Epithelial cell of esophagus (primary cell): ENCODE results near the gene ITGA1.
"Not testable (repeated sequence)": the region's sequence is repeated elsewhere in the genome, so short reads cannot be mapped to it uniquely, and the experiment has no call there.

Source experiments
- DNase-seq: peaks from one replicate; pipeline ENCODE4 v3.0.0; 2010; ENCODE audit warnings: low read depth
- H3K4me3 ChIP-seq: 2 replicates; pipeline ENCODE4 v1.5.1; 2011; ENCODE audit warnings: mild to moderate bottlenecking, low read length, control low read depth
- TF ChIP-seq, protein P1 (sequence below): IDR thresholded peaks from 2 replicates; pipeline ENCODE4 v1.5.1; 2011; ENCODE audit warnings: low read depth, mild to moderate bottlenecking, low read length, control low read depth, inconsistent platforms; ENCODE audit not compliant: insufficient read depth; ENCODE audit errors: missing control alignments

ITGA1 gene

GRCh38 chr5:52842111-52842510, 54.4 kb downstream of the ITGA1 start:
- no peak for DNase-seq
- TF ChIP-seq, protein P1, sequence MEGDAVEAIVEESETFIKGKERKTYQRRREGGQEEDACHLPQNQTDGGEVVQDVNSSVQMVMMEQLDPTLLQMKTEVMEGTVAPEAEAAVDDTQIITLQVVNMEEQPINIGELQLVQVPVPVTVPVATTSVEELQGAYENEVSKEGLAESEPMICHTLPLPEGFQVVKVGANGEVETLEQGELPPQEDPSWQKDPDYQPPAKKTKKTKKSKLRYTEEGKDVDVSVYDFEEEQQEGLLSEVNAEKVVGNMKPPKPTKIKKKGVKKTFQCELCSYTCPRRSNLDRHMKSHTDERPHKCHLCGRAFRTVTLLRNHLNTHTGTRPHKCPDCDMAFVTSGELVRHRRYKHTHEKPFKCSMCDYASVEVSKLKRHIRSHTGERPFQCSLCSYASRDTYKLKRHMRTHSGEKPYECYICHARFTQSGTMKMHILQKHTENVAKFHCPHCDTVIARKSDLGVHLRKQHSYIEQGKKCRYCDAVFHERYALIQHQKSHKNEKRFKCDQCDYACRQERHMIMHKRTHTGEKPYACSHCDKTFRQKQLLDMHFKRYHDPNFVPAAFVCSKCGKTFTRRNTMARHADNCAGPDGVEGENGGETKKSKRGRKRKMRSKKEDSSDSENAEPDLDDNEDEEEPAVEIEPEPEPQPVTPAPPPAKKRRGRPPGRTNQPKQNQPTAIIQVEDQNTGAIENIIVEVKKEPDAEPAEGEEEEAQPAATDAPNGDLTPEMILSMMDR = no peak
- H3K4me3 ChIP-seq = no peak overlapping the region

- no peak for DNase-seq
- TF ChIP-seq, protein P1 = no peak
These were observed 57.2 kb downstream of the ITGA1 start for GRCh38 chr5:52844885-52845284.

GRCh38 chr5:52846182-52846842, 58.6 kb downstream of the ITGA1 start:
- TF ChIP-seq, protein P1 = no peak
- H3K4me3 ChIP-seq = no peak overlapping the region
- no peak for DNase-seq

More at GRCh38 chr5:52844885-52845284, 57.2 kb downstream of the ITGA1 start:
- no peak overlapping the region for H3K4me3 ChIP-seq

DNA sequence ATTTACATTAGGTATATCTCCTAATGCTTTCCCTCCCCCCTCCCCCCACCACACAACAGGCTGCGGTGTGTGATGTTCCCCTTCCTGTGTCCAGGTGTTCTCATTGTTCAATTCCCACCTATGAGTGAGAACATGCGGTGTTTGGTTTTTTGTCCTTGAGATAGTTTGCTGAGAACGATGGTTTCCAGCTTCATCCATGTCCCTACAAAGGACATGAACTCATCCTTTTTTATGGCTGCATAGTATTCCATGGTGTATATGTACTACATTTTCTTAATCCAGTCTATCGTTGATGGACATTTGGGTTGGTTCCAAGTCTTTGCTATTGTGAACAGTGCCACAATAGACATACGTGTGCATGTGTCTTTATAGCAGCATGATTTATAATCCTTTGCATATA, 61.0 kb downstream of the ITGA1 start:
- not testable (repeated sequence) for H3K4me3 ChIP-seq

DNA sequence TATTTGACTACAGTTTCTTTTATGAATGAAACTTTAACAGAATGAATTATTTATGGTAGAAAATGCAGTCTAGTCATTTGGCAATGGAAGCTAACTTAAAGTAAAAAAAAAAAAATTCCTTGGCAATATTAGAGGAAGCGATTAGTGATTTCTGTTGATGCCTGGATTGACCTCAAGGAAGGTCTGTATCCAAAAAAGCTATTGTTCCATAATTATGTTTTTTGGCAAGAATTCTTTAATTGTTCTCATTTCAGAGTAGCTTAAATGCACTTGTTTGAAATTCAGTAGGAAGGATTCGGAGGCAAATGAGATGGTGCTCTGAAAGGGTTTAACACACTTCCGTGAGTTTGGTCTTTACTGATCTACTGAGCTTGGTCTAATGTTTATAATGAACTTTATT, 61.8 kb downstream of the ITGA1 start:
- DNase-seq = no peak
- no peak overlapping the region for H3K4me3 ChIP-seq
- TF ChIP-seq, protein P1 = no peak

More for the DNA sequence above, 61.0 kb downstream of the ITGA1 start:
- not testable (repeated sequence) for DNase-seq

DNA sequence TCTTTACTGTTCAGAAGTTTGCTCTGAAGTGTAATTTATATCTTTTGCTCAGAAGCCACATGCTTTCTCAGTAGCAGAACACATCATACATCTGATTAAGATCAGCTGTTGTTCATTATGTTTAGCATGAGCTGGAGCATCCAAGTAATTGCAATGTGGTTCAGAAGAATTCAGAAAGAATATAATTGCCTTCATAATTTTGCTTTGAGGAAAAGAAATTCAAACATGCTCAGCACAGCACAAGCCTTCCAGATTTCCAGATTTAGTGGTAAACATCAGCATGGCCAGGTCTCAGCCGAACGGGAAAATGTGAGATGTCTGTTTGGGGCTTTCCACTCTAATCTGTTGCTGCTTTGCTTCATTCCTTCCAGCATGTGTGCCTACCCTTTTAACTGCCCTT, 65.9 kb downstream of the ITGA1 start:
- H3K4me3 ChIP-seq = no peak overlapping the region
- no peak for DNase-seq
- TF ChIP-seq, protein P1 = no peak

DNA sequence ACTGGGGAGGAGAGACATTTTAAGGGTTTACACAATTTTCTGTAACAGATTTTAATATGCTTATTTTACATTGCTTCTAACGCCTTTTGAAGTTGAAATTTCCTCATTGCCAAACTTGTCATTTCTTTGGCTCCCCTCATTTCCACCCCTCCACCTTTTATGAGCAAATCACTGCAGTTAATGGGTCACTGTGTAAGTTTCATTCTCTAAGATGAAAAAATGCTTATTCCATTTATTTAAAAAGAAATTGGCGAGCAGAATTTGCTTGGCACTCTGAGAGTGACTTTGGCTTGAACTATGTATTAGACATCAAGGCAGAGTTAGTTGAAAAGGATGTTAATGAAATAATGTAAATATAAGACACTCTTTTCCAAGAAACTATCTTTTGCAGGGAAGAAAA, 66.6 kb downstream of the ITGA1 start:
- H3K4me3 ChIP-seq = no peak overlapping the region
- TF ChIP-seq, protein P1 = no peak
- DNase-seq = no peak
